GM21723 (cell line): ENCODE data around the gene SLC45A3.

Source experiments
- ATAC-seq: cut with Tn5 transposase; IDR thresholded peaks from one replicate; pipeline ENCODE4 v1.9.1; 2021; ENCODE audit warnings: mild to moderate bottlenecking, moderate library complexity; ENCODE audit not compliant: unreplicated experiment

SLC45A3 gene

GRCh38 chr1:205701420-205701819 lies 21.1 kb upstream of the SLC45A3 start:
- no peak for ATAC-seq

DNA sequence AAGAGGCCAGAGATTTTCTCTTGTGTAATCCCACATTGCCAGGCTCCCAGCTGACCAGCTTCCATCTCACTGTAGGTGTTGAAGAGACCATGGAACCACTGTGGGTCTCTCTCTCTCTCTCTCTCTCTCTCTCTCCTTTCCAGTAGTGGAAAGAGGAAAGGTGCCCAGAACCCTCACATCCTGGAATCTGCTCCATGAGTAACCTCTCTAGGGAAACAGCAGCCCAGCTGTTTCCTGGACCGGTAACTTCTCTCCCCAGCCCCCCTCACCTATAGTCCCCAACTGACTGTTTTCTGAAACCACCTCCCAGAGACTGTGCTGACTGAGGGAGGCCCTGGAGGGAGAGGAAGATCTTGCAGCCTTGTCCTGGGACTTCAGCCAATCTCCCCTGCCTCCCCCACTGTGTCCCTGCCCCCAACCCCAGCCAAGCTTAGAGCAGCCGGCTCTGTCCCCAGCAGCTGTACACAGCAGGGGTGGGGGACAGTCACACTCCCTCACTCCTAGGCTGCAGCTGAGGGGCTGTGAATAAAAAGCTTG lies 20.6 kb upstream of the SLC45A3 start:
- no peak for ATAC-seq

DNA sequence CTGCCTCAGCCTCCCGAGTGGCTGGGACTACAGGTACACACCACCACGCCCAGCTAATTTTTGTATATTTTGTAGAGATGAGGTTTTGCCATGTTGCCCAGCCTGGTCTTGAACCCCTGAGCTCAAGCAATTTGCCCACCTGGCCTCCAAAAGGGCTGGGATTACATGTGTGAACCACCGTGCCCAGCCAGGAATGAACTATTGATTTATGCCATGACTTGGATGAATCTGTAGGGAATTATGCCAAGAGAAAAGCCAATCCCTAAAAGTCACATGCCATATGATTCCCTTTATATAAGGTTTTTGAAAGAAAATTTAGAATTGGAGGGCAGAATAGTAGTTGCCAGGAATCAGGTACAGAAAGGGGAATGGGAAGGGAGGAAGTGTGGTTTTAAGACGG lies 19.1 kb upstream of the SLC45A3 start:
- ATAC-seq, result no peak

DNA sequence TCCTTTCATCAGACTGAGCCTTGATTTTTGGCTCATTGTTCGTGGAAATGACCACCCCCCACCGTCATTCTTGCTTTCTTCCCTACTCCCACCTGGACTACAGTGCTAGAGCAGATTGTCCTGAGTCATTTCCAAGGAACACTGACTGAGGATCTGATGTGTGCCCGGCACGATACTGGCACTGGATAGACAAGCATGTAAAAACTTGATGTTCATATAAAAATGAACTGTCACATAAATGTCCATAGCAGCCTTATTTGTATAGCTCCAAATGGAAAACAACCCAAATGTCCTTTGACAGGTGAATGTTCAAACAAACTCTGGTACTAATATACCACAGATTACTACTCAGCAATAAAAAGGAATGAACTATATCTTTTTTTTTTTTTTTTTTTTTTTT lies 18.6 kb upstream of the SLC45A3 start:
- no peak for ATAC-seq

DNA sequence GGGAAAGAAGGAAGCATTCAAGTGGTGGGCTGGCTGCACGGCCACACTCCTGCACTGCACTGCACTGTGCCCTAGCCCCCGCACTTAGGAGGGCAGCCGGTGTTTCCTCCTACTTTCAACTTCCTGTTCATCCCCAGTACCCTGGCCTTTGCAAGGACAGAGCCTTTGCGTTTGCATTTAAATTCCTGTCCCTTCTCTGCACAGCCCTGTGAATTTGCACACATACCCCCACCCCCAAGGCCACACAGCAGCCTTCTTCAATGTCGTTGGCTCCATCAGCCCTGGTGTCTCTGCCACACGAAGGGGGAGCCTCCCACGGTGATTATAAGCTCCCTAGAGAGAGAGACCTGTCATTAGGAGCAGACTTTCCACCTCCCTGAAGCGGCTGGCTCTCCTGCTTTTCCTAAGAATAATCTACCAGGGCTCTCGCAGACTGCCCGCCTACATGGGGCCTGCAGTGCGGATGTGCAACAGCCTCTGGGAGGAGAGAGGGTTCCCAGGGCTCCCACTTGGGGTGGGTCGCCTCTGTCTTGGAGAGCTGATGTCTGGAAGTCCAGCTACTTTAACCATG lies 13.2 kb upstream of the SLC45A3 start:
- ATAC-seq, result no peak

GRCh38 chr1:205692423-205692822 lies 12.1 kb upstream of the SLC45A3 start:
- ATAC-seq, result no peak

DNA sequence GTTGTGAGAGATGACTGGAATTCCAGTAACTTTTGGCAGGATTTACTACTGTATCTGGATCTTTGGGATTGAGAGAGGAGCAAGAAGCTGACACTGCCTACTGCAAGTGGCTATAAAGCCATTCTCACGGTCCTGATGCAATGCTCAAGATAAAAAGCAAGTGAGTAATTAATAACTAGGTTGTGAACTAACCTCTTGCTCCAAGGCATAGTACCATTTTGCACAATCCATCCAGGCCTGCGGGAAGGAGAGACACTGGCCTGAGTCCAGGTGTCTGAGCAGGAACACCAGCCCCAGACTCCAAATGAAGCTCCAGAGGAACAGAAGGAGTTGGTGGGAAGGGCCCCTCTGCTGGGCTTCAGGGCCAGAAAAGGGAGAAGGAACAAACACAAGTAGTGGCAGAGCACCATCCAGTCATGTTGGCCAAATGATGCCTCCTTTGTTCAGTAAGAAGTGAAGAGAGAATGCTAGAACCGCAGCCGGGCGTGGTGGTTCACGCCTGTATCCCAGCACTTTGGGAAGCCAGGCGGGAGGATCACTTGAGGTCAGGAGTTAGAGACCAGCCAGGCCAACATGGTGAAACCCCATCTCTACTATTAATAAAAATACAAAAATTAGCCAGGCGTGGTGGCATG lies 9.9 kb upstream of the SLC45A3 start:
- no peak for ATAC-seq

GRCh38 chr1:205689479-205689878 lies 9.2 kb upstream of the SLC45A3 start:
- no peak for ATAC-seq

DNA sequence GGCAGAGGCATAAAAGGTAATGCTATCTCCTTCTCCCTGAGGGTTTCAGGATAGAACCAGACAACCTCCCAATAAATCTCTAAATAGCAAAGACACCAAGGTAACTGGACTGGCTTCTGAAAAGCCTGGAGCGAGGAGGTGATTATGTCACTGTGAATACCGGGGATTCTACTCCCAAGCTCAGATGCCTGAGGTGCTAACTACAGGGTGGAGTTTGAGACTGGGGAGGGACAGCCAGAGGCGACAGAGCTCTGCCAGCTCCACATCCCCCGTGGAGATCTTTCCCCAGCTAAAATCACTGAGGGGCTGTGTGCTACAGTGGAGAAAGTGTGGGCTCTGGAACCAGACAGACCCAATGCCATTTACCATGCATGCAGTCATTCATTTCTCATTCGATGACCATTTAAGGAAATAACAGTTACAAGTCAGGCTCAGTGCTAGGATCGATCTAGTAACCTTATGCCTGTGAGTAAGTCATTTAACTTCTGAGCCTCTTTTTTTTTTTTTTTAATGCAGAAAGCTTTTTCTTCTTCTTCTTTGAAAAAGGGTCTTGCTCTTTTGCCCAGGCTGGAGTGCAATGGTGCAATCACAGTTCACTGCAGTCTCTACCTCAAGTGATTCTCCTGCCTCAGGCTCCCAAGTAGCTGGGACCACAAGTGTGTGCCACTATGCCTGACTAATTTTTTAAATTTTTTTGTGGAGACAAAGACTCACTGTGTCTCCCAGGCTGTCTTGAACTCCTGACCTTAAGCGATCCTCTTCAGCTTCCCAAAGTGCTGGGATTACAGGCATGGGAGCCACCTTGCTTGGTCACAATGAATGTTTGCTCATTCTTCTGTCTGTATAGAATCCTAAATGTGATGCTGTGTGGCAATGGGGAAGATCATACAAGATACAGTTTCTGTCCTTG lies 8.1 kb upstream of the SLC45A3 start:
- ATAC-seq, result no peak

- no peak for ATAC-seq
Measured at GRCh38 chr1:205687242-205687641, 6.9 kb upstream of the SLC45A3 start.

- no peak for ATAC-seq
Measured at GRCh38 chr1:205681364-205681763, 1.1 kb upstream of the SLC45A3 start.

GRCh38 chr1:205678286-205679111 lies 1.8 kb downstream of the SLC45A3 start:
- ATAC-seq, result no peak

- ATAC-seq, result no peak
Measured at GRCh38 chr1:205677167-205677566, 3.1 kb downstream of the SLC45A3 start.

DNA sequence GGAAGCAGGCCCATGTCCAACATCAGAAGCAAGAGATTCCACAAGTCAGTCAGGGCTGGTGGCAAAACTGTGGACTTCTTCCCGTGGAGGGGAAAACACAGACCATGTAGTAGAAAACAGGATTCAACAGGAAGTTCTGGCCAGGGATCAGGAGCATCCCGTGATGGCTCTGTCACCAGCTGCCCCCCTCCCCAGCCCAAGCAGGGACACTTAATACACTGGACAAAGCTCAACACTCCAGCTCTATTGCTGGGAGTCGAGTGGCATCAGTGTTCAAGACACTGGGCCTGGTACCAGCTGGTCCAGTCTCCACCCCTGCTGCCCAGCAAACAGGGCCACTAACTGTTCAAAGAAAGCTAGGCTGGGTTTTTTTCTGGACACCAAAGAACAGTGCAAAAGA lies 3.7 kb downstream of the SLC45A3 start:
- no peak for ATAC-seq

- no peak for ATAC-seq
Measured at GRCh38 chr1:205676002-205676401, 4.3 kb downstream of the SLC45A3 start.

DNA sequence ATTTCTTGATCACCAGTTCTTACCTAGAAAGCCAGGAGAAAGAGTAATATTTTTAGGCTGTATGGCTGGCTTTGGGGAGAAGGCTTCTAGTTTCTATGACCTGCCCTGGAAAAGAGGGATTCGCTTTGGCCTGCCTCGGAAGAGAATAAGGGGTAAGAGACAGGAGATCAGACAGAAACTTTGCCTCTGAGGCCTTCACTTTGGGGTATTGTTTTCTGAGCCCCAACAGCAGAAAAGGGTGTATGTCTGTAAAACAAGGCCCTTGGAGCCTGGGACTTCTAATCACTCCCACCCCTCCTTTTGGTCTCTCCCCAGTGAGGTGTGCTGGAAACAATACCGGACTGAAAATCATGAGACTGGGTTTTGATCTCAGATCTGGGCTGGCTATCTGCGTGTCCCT lies 5.1 kb downstream of the SLC45A3 start:
- ATAC-seq, result no peak

DNA sequence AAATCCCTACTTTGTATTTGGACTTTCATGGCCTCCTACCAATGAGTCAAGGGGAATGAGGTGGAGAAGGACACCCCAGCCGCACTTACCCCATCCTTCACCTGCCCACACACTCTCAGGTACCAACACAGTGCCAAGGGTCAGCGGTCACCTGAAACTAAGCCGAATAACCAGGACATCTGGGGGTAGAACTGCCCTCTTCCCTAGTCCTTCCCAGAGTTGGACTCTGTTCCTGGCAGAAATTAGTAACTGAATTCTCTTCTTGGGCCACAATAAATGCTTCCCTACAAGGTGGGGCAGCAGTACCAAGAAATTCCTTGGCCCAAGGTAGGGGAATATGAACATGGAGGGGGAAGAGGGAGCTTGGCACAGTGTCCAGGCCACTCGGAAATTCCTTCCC lies 7.3 kb downstream of the SLC45A3 start:
- no peak for ATAC-seq

GRCh38 chr1:205672395-205672889 lies 7.9 kb downstream of the SLC45A3 start:
- ATAC-seq, result no peak

GRCh38 chr1:205670611-205671430 lies 9.5 kb downstream of the SLC45A3 start:
- ATAC-seq, result no peak

GRCh38 chr1:205670150-205670446 lies 10.2 kb downstream of the SLC45A3 start:
- no peak for ATAC-seq
